Panc1 (cell line): ENCODE measurements around the gene FGF22. TPM values are rescaled to one million over a fixed set of nuclear protein-coding genes. Genes with fewer than 3 reads are reported as not detected.

Experiments used
- ATAC-seq: fragments of 200-7000 bp; cut with Tn5 transposase; 2 replicates; pipeline ENCODE4 v1.9.1; 2020; ENCODE audit warnings: mild to moderate bottlenecking, moderate library complexity
- BruUV-seq: library from RNA; stranded (reverse); fragments of 400-500 nt; replicated peaks from 2 replicates; lab custom pipeline; 2021; lab: Mats Ljungman, UMichigan
- CTCF ChIA-PET: fragments of 300-600 bp; sonication (Branson Sonifier 250); formaldehyde crosslinking; loops from one replicate; lab custom pipeline; 2022; ENCODE audit warnings: antibody characterized with exemption; lab: Charles Lee
- POLR2A ChIA-PET: fragments of 300-600 bp; sonication (Branson Sonifier 250); formaldehyde crosslinking; loops from one replicate; lab custom pipeline; 2022; ENCODE audit warnings: antibody characterized with exemption; lab: Charles Lee
- DNase-seq: peaks from one replicate; pipeline ENCODE4 v3.0.0-alpha.2; 2010; ENCODE audit warnings: low read depth, low spot score
- H3K27ac ChIP-seq: 2 replicates; pipeline ENCODE4 v1.5.1; 2011; ENCODE audit warnings: mild to moderate bottlenecking, low read length, inconsistent platforms
- H3K27me3 ChIP-seq: fragments of 200-500 bp; sonication (Bioruptor generic); 2 replicates; pipeline ENCODE4 v1.6.0; 2014; ENCODE audit warnings: low read length, inconsistent platforms; ENCODE audit not compliant: control insufficient read depth, insufficient read depth
- H3K36me3 ChIP-seq: fragments of 200-500 bp; sonication (Bioruptor generic); 2 replicates; pipeline ENCODE4 v1.5.1; 2014; ENCODE audit warnings: inconsistent platforms, mild to moderate bottlenecking, low read length, moderate library complexity; ENCODE audit not compliant: control insufficient read depth, insufficient read depth
- H3K4me1 ChIP-seq: 2 replicates; pipeline ENCODE4 v1.5.1; 2011; ENCODE audit warnings: inconsistent platforms, mild to moderate bottlenecking, low read length, moderate library complexity; ENCODE audit not compliant: control insufficient read depth, insufficient read depth
- H3K4me3 ChIP-seq, 2 experiments: 2 replicates each; pipeline ENCODE4 v1.5.1; 2011 to 2012; ENCODE audit warnings: low read depth in 2 of 2, low read length in 2 of 2, mild to moderate bottlenecking in 2 of 2, inconsistent platforms in 1 of 2, moderate library complexity in 1 of 2
- H3K9me3 ChIP-seq: fragments of 200-500 bp; sonication (Bioruptor generic); 2 replicates; pipeline ENCODE4 v1.5.1; 2014; ENCODE audit warnings: low read depth, mild to moderate bottlenecking, inconsistent platforms, low read length, moderate library complexity; ENCODE audit not compliant: control insufficient read depth, insufficient read depth
- CTCF ChIP-seq: fragments of 450-650 bp; IDR thresholded peaks from 2 replicates; pipeline ENCODE4 v1.5.1; 2017; ENCODE audit warnings: mild to moderate bottlenecking
- POLR2AphosphoS5 ChIP-seq: IDR thresholded peaks from 2 replicates; pipeline ENCODE4 v1.6.1; 2012; ENCODE audit warnings: mild to moderate bottlenecking, low read depth, low read length, moderate library complexity
- SIN3A ChIP-seq: IDR thresholded peaks from 2 replicates; pipeline ENCODE4 v1.6.1; 2012; ENCODE audit warnings: low read depth, mild to moderate bottlenecking, low read length, moderate library complexity, borderline replicate concordance; ENCODE audit not compliant: insufficient read depth
- TCF7L2 ChIP-seq: IDR thresholded peaks from 2 replicates; pipeline ENCODE4 v1.6.1; 2011; ENCODE audit warnings: mild to moderate bottlenecking, low read depth, low read length, inconsistent platforms
- in situ Hi-C: cut with HindIII; loops from 2 replicates; pipeline ENCODE4 v1.10.0; 2016; ENCODE audit warnings: low sequenced_read_pairs, low pct_unique_long_range_greater_than_20kb
- intact Hi-C: fragments of 100-400 bp; cut with micrococcal nuclease; formaldehyde crosslinking; loops from one replicate; pipeline ENCODE4 v1.10.0; 2022; ENCODE audit not compliant: unreplicated experiment
- total RNA-seq: library from RNA; stranded (reverse); gene quantifications from one replicate; pipeline ENCODE4 v1.2.1, GENCODE V29; 2021; ENCODE audit not compliant: unreplicated experiment
- TF ChIP-seq, protein P1 (sequence below), 2 experiments: IDR thresholded peaks; 2 replicates each; pipeline ENCODE4 v1.6.1; 2011 to 2012; ENCODE audit warnings: low read depth in 2 of 2, control low read depth in 1 of 2, low read length in 1 of 2, mild to moderate bottlenecking in 1 of 2, moderate library complexity in 1 of 2; ENCODE audit not compliant: insufficient read depth in 1 of 2

FGF22 gene
- total RNA-seq, 1 experiment from 2014 or later = 0.72 TPM

GRCh38 chr19:651114-651818 is 11.6 kb downstream of the FGF22 start:
- Histone ChIP-seq H3K27ac (no peak overlapping the region), H3K4me3 (no peak overlapping the region), H3K9me3 (no peaks in the 10 kb centered on the region), H3K36me3 (no peaks in the 10 kb centered on the region; the same call in none of the 2 replicates), H3K27me3 (no peaks in the 10 kb centered on the region), H3K4me1 (no peaks in the 10 kb centered on the region)
- in situ Hi-C loops = no loop called here
- no TSS peak for BruUV-seq
- TF ChIP-seq SIN3A = no peak
- TF ChIP-seq, protein P1, sequence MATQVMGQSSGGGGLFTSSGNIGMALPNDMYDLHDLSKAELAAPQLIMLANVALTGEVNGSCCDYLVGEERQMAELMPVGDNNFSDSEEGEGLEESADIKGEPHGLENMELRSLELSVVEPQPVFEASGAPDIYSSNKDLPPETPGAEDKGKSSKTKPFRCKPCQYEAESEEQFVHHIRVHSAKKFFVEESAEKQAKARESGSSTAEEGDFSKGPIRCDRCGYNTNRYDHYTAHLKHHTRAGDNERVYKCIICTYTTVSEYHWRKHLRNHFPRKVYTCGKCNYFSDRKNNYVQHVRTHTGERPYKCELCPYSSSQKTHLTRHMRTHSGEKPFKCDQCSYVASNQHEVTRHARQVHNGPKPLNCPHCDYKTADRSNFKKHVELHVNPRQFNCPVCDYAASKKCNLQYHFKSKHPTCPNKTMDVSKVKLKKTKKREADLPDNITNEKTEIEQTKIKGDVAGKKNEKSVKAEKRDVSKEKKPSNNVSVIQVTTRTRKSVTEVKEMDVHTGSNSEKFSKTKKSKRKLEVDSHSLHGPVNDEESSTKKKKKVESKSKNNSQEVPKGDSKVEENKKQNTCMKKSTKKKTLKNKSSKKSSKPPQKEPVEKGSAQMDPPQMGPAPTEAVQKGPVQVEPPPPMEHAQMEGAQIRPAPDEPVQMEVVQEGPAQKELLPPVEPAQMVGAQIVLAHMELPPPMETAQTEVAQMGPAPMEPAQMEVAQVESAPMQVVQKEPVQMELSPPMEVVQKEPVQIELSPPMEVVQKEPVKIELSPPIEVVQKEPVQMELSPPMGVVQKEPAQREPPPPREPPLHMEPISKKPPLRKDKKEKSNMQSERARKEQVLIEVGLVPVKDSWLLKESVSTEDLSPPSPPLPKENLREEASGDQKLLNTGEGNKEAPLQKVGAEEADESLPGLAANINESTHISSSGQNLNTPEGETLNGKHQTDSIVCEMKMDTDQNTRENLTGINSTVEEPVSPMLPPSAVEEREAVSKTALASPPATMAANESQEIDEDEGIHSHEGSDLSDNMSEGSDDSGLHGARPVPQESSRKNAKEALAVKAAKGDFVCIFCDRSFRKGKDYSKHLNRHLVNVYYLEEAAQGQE (IDR thresholded peaks at IDR 0.05; ENCODE audit: insufficient read depth in 1 of 2, low read depth in 2 of 2, low read length in 1 of 2) = no peak
- CTCF ChIA-PET = no interaction called here
- POLR2A ChIA-PET = no interaction called here
- no peak for ATAC-seq
- DNase-seq = no peak
- intact Hi-C loops = no loop called here

GRCh38 chr19:651991-652390 is 12.3 kb downstream of the FGF22 start:
- no peak for DNase-seq
- Histone ChIP-seq H3K27ac (no peak overlapping the region), H3K27me3 (no peaks in the 10 kb centered on the region), H3K4me1 (no peaks in the 10 kb centered on the region), H3K4me3 (no peak overlapping the region), H3K36me3 (no peaks in the 10 kb centered on the region; the same call in none of the 2 replicates), H3K9me3 (no peaks in the 10 kb centered on the region)
- POLR2A ChIA-PET = no interaction called here
- TF ChIP-seq CTCF (no peak), POLR2AphosphoS5 (no peak), TCF7L2 (no peak), SIN3A (no peak)
- TF ChIP-seq, protein P1 (IDR thresholded peaks at IDR 0.05; ENCODE audit: insufficient read depth in 1 of 2, low read depth in 2 of 2, low read length in 1 of 2) = no peak
- intact Hi-C loops (no loop called here), in situ Hi-C loops (no loop called here)
- ATAC-seq = no peak
- BruUV-seq = no TSS peak
- CTCF ChIA-PET = no interaction called here
